Measurements from ENCODE around the gene ASPDH.
A peak's percentile ranks its signal among the peaks of the same experiment; 100 is the strongest.

The ASPDH gene

DNA sequence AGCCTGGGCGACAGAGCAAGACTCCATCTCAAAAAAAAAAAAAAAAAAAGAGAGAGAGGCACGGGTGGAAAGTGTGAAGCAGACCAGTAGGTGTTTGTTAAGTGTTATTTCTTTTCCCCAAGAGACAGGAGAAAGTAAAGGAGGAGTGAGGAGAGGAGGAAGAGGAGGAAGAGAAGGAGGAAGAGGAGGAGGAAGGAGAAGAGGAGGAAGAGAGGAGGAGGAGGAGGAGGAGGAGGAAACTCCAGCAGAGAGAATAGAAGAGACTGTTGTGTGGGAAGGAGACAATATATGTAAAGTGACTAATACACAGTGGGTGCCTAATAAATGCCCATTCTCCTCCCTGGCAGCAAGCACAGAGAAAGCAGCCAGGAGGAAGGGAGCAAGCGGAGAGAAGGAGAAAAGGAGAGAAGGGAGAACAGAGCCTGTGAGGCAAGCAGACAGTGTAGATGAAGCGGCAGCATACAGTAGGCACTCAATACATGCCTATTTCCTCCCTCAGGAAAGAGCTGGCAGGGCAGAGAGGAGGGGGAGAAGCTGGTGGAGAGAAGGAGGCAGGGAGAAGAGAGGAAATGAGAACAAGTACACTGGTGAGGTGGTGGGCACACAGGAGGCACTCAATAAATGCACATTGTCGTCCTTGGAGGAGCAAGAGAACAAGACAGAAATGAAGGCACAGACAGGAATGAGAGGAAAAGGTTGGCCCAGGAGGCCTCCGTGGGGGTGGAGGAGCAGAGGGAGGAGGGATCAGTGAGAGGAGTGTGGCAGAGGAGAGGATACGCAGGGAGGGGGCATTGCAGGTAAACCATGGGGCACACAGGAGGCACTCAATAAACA, 19.3 kb downstream of the ASPDH start:
- no peak for DNase-seq

DNA sequence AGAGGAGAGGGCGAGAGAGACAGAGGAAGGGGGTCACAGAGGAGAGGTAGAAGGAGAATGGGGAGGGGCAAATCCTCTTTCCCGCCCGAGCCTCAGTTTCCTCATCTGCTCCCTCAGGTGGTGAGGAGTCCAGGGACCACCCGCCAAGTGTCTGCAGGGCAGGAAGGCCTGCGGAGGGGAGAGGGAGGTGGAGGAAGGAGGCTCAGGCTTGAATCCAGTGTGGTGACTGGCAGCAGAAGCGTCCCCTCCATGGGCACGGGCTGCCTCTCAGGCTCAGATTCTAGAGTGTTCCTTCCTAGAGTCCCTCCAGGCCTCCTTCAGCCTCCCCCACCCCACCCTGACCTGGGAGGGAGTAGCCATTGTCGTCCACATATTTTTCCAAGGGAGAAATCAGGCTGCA, 20.5 kb downstream of the ASPDH start:
- DNase-seq: no peak

DNA sequence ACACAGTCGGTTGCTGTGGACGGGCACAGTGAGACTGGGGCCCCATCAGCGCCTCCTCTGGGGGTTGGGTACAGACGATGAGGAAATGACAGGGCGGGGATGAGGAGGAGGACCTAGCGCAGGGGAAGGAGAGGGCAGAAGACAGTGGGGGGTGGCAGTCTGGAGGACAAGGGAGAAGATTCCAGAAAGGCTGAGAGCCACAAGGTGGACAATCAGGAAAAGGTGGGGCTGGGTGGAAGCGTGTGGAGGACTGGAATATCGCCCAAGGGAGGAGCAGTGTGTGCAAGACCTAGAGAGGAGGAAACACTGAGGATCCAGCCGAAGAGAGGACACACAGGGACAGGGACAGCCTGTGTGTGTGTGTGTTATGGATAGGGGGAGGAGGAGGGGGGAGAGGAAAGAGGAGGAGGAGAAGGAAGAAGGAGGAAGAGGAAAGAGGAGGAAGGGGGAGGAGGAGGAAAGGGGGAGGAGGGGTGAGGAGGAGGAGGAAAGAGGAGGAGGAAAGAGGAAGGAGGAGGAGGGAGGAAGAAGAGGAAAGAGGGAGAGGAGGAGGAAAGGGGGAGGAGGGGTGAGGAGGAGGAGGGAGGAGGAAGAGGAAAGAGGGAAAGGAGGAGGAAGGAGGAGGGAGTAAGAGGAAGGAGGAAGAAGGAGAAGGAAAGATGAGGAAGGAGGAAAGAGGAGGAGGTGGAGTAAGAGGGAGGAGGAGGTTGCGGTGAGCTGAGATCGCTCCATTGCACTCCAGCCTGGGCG, 21.2 kb downstream of the ASPDH start:
- DNase-seq: peak; percentile 57

DNA sequence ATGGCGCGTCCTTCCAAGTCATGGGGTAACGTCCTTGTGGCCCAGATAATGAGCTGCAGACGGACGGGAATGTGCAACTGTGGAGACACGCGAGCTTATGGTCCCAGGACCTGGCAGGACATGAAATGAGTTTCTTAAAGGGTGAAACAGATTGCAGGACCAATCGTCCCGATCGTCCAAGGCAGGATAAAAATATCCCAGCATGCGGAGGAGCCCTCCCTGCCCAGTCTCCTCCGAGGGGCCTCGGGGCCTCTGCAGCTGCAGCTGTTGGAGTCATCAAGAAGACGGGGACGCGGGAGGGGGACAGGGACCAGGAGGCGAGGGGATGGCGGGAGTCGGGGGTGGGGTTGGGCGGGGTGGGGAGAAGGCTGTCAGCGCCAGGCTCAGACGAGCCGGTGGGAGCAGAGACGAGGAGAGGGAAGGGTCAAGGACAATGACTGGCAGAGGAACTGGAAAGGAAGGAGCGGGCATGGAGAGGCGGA, 22.7 kb downstream of the ASPDH start:
- no peak for DNase-seq

DNA sequence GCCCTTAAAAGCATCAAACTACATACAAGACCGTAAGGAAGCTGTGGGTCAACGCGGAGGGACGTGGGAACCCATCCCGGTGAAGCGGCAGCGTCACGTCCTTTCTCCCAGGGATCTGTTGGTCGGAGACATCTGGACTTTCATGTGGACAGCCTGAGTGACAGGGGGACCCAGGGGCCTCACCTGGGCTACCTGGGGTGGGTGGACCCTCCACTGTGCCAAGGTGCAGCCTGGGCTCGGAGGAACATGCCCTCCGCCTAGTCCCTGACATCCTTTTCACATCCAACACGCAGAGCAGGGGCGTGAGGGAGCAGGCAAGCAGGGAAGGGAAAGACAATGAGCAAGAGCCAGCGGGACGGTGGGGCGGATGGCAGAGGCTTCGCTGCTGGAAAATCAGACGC, 23.3 kb downstream of the ASPDH start:
- DNase-seq: no peak

DNA sequence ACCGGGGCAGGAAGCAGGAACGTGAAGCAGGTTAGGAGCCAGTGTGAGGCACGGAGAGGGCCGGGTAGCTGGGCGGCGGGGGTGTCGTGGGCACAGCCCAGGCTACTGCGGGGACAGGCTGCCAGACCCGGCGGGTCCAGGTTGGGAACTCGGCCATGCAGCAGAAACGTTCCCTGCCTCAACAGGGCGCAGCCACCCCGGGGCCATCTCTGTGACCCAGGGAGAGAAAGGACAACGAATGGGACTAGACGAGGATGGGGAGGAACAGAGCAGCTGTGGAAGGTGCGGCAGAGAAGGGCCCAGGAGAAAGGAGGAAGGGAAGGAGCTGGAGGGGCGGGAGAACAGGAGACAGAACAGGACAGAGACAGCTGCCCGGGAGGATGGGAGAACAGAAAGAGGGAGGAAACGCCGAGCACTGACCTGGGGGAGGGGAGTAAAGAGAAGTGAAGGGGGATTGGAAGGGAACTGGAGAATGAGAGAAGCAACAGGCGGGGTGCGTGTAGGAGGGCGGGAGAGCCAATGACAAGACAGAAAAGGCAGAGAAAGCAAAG, 24.2 kb downstream of the ASPDH start:
- DNase-seq: no peak

DNA sequence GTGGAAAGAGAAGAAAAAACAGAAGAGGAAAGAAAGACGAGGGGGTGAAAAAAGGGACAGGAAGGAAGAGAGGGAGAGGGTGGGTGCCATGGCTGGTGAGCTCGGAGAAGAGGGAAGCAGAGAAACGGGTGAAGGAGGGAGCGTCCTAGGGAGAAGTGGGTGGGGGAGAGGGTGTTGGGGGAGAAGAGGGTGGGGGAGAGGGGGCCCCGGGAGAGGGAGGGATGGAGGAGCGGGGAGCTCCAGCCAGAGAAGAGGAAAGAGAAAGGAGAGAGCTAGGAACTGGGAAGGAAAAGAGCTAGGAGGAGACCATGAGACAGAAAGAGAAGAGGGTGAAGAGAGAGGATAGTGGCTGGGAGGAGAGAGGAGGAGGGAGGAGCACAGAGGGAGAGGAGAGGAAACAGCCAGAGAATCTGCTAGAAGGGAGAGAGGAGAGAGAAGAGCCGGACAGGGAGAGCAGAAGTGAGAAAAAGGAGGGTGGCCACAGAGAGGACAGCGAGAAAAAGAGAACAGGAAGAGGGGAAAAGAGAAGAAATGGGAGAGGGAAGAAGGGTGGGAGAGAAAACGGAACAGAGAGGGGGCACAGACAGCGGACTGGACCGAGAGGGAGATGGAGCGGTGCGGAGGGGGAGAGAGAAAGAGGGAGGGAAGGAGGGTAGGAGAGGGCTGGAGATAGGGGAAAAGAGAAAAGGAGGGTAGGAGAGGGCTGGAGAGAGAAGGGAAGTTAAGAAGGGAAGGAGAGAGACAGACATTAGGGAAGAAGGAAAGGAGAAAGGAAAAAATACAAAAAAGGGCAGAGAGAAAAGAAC, 25.1 kb downstream of the ASPDH start:
- DNase-seq: peak; percentile 85

DNA sequence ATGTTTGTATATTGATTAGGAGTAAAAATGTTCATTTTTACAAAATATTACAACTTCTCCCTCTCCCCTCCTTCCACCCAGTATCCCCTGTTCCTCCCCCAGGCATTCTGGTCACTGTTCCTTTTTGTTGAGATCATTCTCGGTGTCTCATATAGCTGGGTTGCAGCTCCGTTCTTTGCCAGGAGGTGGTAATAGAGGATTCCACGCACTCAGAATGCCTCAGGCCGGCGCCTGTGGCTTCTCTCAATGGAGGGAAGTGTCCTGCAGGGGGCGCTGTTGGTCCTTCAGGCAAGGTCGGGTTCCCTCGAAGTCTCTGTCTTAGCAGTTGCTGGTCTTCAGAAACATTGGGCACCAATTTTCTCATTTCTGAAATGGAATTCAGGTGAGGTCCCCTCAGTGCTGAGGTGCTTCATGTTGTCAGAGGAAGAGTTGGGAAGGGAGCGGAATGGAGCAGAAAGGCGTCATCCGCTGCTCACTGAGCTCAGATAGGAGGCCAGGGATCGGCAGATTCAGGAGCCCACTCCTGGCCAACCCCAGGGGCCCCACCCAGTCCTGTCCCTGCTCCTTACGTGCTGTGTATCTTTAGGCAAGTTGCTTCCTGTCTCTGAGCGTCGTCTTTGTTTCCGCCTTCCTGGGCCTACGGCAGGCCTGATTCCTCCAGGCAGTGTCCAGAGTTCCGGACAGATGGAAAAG, 26.7 kb downstream of the ASPDH start:
- peak; percentile 82 for DNase-seq

DNA sequence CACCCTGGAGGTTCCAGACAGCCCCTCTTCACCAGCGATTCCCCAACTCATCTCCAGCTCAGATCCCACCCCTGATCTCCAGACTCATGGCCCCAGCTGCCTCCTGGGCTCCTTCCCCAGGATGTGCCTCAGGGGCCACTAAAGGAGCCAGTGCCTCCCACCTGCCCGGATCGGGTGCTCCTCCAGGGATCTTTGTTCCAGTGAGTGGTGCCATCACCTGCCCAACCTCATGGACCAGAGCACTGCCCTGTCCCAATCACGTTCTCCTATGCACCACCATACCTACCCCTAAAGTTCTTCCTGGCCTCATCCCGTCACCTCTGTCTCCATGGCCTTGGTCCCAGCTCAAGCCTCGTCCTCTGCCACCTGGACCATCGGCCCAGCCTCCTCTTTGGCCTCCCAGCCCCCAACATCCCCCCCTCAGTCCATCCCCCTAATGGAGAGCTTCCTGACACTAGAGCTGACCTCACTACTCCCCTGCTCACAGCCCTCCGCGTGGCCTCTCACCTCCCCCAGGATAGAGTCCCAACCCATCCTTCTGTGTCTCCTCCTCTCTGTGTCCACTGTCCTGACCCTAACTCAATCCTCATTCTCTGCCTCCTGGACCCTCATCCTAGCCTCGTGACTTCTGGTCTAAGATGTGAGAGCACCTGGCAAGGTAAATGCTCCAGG, 28.3 kb downstream of the ASPDH start:
- no peak for DNase-seq

DNA sequence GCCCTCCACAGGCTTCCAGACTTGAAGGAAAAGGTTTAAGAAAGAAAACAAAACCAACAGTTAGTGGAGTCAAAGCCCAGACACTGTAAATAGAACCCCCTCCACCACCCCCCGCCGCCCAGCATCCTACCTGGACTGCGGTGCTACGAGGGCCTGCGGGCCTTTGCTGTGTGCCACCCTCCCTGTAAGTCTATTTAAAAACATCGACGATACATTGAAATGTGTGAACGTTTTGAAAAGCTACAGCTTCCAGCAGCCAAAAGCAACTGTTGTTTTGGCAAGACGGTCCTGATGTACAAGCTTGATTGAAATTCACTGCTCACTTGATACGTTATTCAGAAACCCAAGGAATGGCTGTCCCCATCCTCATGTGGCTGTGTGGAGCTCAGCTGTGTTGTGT, 30.8 kb downstream of the ASPDH start:
- no peak for DNase-seq

DNA sequence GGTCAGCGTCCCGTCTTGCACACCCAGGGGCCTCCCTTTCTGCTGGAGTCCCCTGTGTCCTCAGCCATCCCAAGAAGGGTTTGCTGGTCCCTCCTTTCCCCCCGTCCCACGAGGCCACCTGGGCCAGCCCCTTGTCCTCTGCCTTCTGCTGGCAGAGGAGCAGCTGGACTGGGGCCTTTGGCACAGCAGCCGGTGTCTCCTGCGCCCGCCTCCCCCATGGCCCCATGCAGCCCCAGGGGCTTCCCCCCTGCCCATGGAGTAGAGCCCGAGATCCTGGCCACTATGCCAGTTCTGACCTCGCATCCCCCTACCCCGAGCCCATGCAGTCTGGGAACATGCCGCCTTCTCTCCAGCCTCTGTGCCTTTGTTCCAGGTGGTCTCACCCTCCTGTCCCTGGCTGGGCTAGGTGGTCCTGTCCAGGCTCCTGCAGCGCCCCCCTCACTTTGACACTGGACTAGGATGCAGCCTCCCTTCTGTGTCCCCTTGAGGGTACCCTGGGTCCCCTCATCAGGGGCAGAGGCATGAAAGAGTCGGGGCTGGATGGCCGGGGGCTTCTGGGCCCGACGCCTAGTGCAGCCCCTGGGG, 31.4 kb downstream of the ASPDH start:
- no peak for DNase-seq

DNA sequence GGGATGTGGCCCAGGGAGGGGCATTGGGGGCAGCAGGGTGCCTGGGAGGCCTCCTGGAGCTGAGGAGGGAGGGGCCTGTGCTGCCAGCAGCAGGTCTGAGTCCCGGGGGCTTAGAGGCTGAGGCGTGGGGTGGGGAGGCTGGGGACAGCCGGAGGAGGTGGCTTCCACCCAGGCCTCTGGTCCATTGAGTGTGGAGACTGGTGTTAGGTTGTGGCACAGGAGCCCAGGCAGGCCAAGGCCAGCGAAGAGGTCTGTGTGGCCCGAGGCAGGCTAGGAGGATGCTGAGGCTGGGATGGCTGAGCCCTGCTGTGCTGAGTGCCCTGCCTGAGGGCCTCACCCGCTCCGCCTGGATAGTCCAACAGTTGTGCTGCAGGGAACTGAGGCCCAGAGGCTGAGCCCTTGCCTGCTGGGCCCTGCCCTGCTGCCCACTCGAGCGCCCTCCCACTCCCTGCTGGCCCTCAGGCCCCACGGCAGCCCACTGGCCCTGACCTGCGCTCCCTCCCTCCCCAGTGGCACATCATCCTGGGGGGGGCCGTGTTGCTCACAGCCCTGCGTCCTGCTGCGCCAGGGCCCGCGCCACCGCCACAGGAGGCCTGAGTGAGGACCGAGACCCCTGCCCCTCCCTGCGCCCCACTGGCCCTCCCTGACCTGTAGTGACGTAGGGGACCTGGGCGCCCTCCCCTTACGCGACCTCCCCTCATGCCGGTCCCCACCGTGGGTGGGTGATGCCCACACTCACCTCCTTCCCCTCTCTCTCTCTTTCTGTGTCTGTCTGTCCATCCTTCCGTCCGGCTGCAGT, 32.2 kb downstream of the ASPDH start:
- DNase-seq: no peak

DNA sequence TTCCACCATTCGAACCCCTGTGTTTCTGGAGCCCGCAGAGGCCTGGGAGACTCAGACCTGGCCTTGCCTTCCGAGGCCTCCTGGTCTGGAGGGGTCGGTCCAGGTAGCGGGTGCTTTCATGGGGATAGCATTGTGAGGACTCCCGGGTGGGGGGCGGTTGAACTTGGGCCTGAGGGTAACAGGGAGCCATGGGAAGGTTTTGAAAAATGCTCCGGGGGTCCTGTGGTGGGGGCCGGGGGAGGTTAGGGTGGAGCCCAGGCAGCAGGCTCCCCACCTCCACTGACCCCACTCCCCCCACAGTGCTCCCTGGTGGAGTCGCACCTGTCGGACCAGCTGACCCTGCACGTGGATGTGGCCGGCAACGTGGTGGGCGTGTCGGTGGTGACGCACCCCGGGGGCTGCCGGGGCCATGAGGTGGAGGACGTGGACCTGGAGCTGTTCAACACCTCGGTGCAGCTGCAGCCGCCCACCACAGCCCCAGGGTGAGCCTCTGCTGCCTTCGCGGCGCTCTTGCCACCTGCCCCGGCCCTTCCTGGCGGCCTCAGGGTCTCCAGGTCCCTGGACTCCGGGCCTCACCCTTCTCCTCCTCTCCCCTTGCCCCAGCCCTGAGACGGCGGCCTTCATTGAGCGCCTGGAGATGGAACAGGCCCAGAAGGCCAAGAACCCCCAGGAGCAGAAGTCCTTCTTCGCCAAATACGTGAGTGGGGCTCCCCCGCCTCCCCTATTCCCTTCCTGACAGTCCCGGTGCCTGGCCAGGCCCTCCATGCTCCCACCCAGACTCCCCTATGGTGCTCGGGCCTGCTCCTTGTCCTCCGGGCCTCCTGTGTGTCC, 33.2 kb downstream of the ASPDH start:
- no peak for DNase-seq

DNA sequence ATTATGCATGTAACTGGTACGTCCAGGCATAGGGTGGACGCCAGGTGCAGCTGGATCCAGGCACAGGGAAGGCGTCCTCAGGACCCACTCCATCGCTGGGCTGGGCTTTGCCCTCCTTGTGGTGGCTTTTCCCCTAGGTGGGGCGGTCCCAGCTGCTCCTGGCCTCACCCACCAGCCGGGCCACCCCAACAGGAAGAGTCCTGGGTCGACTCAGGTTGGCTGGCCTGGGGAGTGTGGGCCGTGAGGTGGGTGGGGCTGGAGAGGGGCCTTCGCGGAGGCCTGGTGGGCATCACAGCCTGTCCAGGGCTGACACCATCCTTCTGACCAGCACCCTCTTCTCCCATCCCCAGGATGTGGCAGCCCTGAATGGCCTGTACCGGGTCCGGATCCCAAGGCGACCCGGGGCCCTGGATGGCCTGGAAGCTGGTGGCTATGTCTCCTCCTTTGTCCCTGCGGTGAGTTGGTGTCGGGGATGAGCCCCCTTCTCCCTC, 33.9 kb downstream of the ASPDH start:
- DNase-seq: no peak

DNA sequence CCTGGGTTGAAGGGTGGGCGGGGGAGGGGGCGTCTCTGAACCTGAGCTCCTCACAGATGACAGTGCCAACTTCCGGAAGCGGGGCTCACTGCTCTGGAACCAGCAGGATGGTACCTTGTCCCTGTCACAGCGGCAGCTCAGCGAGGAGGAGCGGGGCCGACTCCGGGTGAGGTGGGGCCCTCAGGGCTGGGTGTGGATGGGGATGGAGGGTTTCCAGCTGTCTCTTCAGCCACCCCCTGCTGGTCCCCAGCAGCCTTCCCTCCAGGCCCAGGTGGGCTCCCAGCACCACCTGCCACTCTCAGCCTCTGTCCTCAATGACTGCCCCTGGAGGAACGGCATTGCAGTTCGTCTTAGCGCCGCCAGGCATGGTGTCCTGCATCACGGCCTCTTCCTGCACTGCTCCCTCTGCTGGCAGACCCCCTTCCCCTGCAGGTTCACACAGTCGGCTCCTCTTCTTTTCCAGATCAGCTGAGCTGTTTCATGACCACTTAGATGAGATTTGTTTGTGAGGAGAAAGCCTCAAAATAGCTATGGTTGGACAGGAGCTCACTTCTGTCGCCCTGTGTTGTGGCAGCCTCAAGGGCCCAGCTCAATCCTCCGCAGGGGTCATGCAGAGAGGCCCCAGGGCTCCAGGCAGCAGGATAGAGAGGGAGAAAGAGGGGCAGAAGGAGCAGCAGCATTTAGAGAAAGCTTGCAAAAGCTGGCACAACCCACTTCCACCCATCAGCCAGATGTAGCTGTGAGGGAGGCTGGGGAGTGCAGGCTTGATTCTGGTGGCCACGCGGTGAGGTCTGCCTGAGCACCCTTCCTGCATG, 34.6 kb downstream of the ASPDH start:
- DNase-seq: no peak

DNA sequence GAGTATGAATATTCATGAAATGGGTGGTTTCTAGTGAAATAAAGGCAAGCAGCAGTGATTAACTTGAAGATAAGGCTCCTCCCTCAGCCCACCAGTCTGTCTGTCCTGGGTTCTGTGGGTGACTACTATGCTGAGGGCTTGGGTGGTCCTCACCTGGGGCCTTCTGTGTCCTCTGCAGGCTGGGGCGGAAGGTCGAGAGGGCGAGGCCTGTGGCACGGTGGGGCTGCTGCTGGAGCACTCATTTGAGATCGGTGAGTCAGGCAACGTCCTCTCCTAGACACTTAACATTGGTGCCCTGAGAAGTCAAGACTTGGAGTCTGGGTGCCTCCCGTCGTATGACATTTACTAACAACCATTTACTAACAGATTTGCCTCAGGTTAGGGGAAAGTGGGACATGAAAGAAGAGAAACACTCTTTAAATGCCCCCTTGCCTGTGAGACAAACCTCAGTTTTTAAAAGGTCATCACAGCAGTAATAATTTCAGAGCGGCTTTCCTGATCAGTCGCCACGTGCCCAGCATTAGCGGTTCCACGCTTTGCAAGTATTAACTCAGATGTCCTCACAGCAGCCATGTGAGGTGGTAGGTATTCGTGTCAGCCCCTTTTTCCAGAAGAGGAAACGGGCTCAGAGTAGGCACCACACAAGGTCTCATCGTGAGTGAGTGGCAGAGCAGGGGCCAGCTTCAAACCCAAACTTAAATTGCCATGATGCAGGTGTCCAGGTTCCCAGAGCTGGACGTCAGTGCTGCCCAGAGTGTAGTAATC, 35.8 kb downstream of the ASPDH start:
- DNase-seq: no peak

DNA sequence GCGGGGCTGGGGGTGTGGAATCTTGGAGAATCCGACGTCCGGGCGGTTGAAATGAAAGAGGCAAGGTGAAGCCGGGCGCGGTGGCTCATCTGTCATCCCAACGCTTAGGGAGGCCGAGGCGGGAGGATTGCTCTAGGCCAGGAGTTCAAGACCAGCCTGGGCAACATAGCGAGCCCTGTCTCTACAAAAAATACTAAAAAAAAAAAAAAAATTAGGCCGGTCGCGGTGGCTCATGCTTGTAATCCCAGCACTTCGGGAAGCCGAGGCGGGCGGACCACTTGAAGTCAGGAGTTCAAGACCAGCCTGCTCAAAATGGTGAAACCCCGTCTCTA, 36.8 kb downstream of the ASPDH start:
- no peak for DNase-seq
